Mesendoderm (in vitro differentiated cells): ENCODE results near the gene WDR54.

ENCODE experiments used
- DNase-seq: peaks from one replicate; pipeline ENCODE4 v3.0.0; 2013
- H2AK5ac ChIP-seq: 2 replicates; pipeline ENCODE4 v1.6.1; 2013; ENCODE audit warnings: low read length, inconsistent platforms
- H2BK120ac ChIP-seq: 2 replicates; pipeline ENCODE4 v1.6.1; 2013; ENCODE audit warnings: low read depth, mild to moderate bottlenecking, low read length, moderate library complexity, mixed read lengths
- H2BK15ac ChIP-seq: replicated peaks from 2 replicates; pipeline ENCODE4 v1.6.1; 2013; ENCODE audit warnings: low read depth, mild to moderate bottlenecking, moderate library complexity
- H2BK5ac ChIP-seq: 2 replicates; pipeline ENCODE4 v1.6.1; 2013; ENCODE audit warnings: low read length, inconsistent platforms
- H3K18ac ChIP-seq: 2 replicates; pipeline ENCODE4 v1.6.1; 2013; ENCODE audit warnings: mild to moderate bottlenecking, low read length, mixed read lengths
- H3K23ac ChIP-seq: one replicate; pipeline ENCODE4 v1.6.1; 2013; ENCODE audit warnings: low read length
- H3K27ac ChIP-seq: 2 replicates; pipeline ENCODE4 v1.5.1; 2013; ENCODE audit warnings: low read depth, mild to moderate bottlenecking, inconsistent platforms, low read length, moderate library complexity
- H3K27me3 ChIP-seq: 2 replicates; pipeline ENCODE4 v1.6.1; 2013; ENCODE audit warnings: low read length, control low read depth, mild to moderate bottlenecking, inconsistent platforms; ENCODE audit not compliant: insufficient read depth, poor library complexity
- H3K36me3 ChIP-seq: 2 replicates; pipeline ENCODE4 v1.6.1; 2013; ENCODE audit warnings: low read length, inconsistent platforms; ENCODE audit not compliant: control insufficient read depth, insufficient read depth
- H3K4ac ChIP-seq: one replicate; pipeline ENCODE4 v1.6.1; 2013; ENCODE audit warnings: low read depth, mild to moderate bottlenecking, low read length, moderate library complexity
- H3K4me1 ChIP-seq: 2 replicates; pipeline ENCODE4 v1.6.1; 2013; ENCODE audit warnings: low read depth, low read length, inconsistent platforms; ENCODE audit not compliant: control insufficient read depth
- H3K4me2 ChIP-seq: 2 replicates; pipeline ENCODE4 v1.6.1; 2013; ENCODE audit warnings: low read length
- H3K4me3 ChIP-seq: 2 replicates; pipeline ENCODE4 v1.5.1; 2013; ENCODE audit warnings: mild to moderate bottlenecking, low read length
- H3K56ac ChIP-seq: one replicate; pipeline ENCODE4 v1.6.1; 2013; ENCODE audit warnings: low read length
- H3K79me1 ChIP-seq: 2 replicates; pipeline ENCODE4 v1.6.1; 2013; ENCODE audit warnings: low read length, inconsistent platforms
- H3K79me2 ChIP-seq: 2 replicates; pipeline ENCODE4 v1.6.1; 2013; ENCODE audit warnings: mild to moderate bottlenecking, low read length; ENCODE audit not compliant: control insufficient read depth, insufficient read depth
- H3K9ac ChIP-seq: 2 replicates; pipeline ENCODE4 v1.6.1; 2013; ENCODE audit warnings: low read length, inconsistent platforms
- H4K5ac ChIP-seq: one replicate; pipeline ENCODE4 v1.6.1; 2013; ENCODE audit warnings: low read length
- H4K8ac ChIP-seq: one replicate; pipeline ENCODE4 v1.6.1; 2013; ENCODE audit warnings: low read depth, mild to moderate bottlenecking, control low read depth, low read length, moderate library complexity
- WGBS: extraction: QIAGEN DNeasy Blood & Tissue Kit; methylation state at CpG from one replicate; pipeline ENCODE4 v1.1.7; 2013; ENCODE audit warnings: low lambda C conversion rate, missing lambda C conversion rate; ENCODE audit not compliant: insufficient coverage; ENCODE audit errors: extremely low coverage; 5-methylcytosine and 5-hydroxymethylcytosine counted together

Gene WDR54

GRCh38 chr2:74430502-74430901 is 9.0 kb downstream of the WDR54 start:
- Histone ChIP-seq H3K27me3 (no peaks in the 10 kb centered on the region), H3K79me1 (peaks cover 12% of the 10 kb centered on the region), H2BK15ac (no peak overlapping the region), H4K8ac (no peak overlapping the region), H2AK5ac (no peak overlapping the region), H3K36me3 (peaks cover 11% of the 10 kb centered on the region), H3K4me2 (no peak overlapping the region), H3K9ac (no peak overlapping the region), H3K79me2 (peaks cover 6% of the 10 kb centered on the region), H3K23ac (no peak overlapping the region), H3K27ac (no peak overlapping the region), H2BK5ac (no peak overlapping the region), H3K4me1 (peaks cover 13% of the 10 kb centered on the region), H3K4ac (no peak overlapping the region), H2BK120ac (no peak overlapping the region), H3K18ac (no peak overlapping the region), H3K56ac (no peak overlapping the region), H3K4me3 (no peak overlapping the region), H4K5ac (no peak overlapping the region)
- DNase-seq: no peak
- WGBS: no CpG with 5 or more reads among the region's 11 CpGs

GRCh38 chr2:74436111-74436805 is 14.7 kb downstream of the WDR54 start:
- DNase-seq: no peak
- Histone ChIP-seq H3K4me2 (no peak overlapping the region), H2BK120ac (no peak overlapping the region), H3K36me3 (peaks cover 5% of the 10 kb centered on the region), H3K4ac (no peak overlapping the region), H3K9ac (peak overlapping the region; percentile 13), H3K23ac (no peak overlapping the region), H2AK5ac (no peak overlapping the region), H4K5ac (no peak overlapping the region), H3K4me1 (peaks cover 18% of the 10 kb centered on the region), H3K56ac (peak overlapping the region; percentile 56), H3K18ac (peak overlapping the region; percentile 25), H4K8ac (no peak overlapping the region), H3K27ac (no peak overlapping the region), H3K79me2 (peaks cover 54% of the 10 kb centered on the region), H3K4me3 (no peak overlapping the region), H3K79me1 (peaks cover 46% of the 10 kb centered on the region), H2BK15ac (no peak overlapping the region), H2BK5ac (no peak overlapping the region), H3K27me3 (no peaks in the 10 kb centered on the region)
- whole genome bisulfite sequencing: no CpG with 5 or more reads among the region's 43 CpGs

GRCh38 chr2:74436848-74437695 is 15.5 kb downstream of the WDR54 start:
- Histone ChIP-seq H3K27ac (no peak overlapping the region), H3K79me1 (peaks cover 45% of the 10 kb centered on the region), H3K4me2 (no peak overlapping the region), H3K4me3 (no peak overlapping the region), H3K4ac (no peak overlapping the region), H4K8ac (no peak overlapping the region), H4K5ac (no peak overlapping the region), H3K56ac (peak overlapping the region; percentile 56), H3K4me1 (peaks cover 18% of the 10 kb centered on the region), H2BK5ac (no peak overlapping the region), H2AK5ac (no peak overlapping the region), H3K9ac (peak overlapping the region; percentile 24), H3K23ac (no peak overlapping the region), H3K79me2 (peaks cover 56% of the 10 kb centered on the region), H2BK15ac (no peak overlapping the region), H3K18ac (peak overlapping the region; percentile 25), H2BK120ac (no peak overlapping the region), H3K36me3 (peaks cover 4% of the 10 kb centered on the region), H3K27me3 (no peaks in the 10 kb centered on the region)
- WGBS: no CpG with 5 or more reads among the region's 6 CpGs
- peak; percentile 65 for DNase-seq

GRCh38 chr2:74438248-74438647 is 16.7 kb downstream of the WDR54 start:
- H2BK15ac ChIP-seq: no peak overlapping the region
- no peak overlapping the region for H3K23ac ChIP-seq
- H3K79me1 ChIP-seq: peaks cover 40% of the 10 kb centered on the region
- no peak overlapping the region for H2BK5ac ChIP-seq
- WGBS: no CpG with 5 or more reads among the region's 1 CpG
- H3K4me2 ChIP-seq: no peak overlapping the region
- H3K56ac ChIP-seq: no peak overlapping the region
- H2AK5ac ChIP-seq: no peak overlapping the region
- no peaks in the 10 kb centered on the region for H3K27me3 ChIP-seq
- peaks cover 18% of the 10 kb centered on the region for H3K4me1 ChIP-seq
- no peak overlapping the region for H4K5ac ChIP-seq
- no peak overlapping the region for H2BK120ac ChIP-seq
- DNase-seq: no peak
- no peak overlapping the region for H3K9ac ChIP-seq
- no peak overlapping the region for H3K27ac ChIP-seq
- no peak overlapping the region for H4K8ac ChIP-seq
- H3K4me3 ChIP-seq: no peak overlapping the region
- peaks cover 56% of the 10 kb centered on the region for H3K79me2 ChIP-seq
- H3K4ac ChIP-seq: no peak overlapping the region
- H3K18ac ChIP-seq: no peak overlapping the region
- H3K36me3 ChIP-seq: no peaks in the 10 kb centered on the region

GRCh38 chr2:74439373-74439772 is 17.8 kb downstream of the WDR54 start:
- Histone ChIP-seq H4K5ac (no peak overlapping the region), H2AK5ac (no peak overlapping the region), H3K23ac (peak overlapping the region; percentile 48), H2BK15ac (no peak overlapping the region), H2BK5ac (no peak overlapping the region), H3K4me2 (peak overlapping the region; percentile 82), H3K18ac (no peak overlapping the region), H3K27me3 (no peaks in the 10 kb centered on the region), H3K9ac (peak overlapping the region; percentile 96), H3K27ac (no peak overlapping the region), H3K56ac (peak overlapping the region; percentile 99), H3K79me1 (peaks cover 40% of the 10 kb centered on the region), H3K79me2 (peaks cover 56% of the 10 kb centered on the region), H2BK120ac (no peak overlapping the region), H4K8ac (no peak overlapping the region), H3K4me3 (no peak overlapping the region), H3K4me1 (peaks cover 18% of the 10 kb centered on the region), H3K4ac (no peak overlapping the region), H3K36me3 (no peaks in the 10 kb centered on the region)
- no CpG with 5 or more reads among the region's 3 CpGs for whole genome bisulfite sequencing
- DNase-seq: no peak
